Islet of Langerhans (tissue), 1 donor: ENCODE measurements around the gene CBLB.

Source experiments
- FAIRE-seq: peaks from one replicate; lab custom pipeline; 2011; peaks lifted over from hg19 to GRCh38; lab: Jason Lieb, UNC

Gene CBLB

DNA sequence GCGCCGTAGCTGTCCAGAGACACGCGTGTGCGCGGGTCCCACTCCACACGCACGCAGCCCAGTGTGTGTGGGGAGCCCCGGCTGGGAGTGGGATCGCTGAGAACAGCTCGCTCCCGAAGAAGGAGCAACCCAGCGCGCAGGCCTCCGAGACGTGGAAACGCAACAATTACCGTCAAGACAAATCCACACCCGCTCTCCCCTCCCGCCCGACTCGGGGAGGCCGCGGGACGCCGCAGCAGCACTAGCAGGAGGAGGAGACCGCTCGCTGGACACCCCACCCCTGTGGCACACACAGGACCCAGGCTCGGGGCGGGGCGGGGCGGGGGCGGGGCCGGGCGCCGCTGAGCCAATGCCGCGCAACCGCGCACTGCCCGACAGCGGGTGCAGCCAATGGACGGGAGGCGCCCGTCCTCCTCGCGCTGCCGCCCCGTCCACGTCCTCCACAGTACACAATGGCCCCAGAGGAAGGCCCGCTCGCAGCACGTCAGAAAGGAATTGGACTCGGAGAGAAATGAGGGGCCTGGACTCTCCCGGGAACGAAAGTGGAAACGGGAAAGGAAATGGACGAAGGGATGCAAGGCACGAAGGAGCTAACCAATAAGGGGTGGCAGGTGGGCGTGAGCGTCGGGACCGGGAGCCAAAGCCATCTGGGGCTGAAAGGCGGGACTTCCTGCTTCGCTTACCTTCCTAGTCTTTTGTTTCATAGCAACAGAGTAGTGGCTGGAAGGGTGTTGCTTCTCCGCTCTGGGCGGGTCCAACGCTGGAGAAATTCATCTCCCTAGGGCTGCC is at the start of gene CBLB:
CBLB (minus strand) TSS at position 271 of the 789 bp plus-strand sequence. CDS start 1,435 bp downstream, outside the sequence.
- peak; percentile 90 for FAIRE-seq

DNA sequence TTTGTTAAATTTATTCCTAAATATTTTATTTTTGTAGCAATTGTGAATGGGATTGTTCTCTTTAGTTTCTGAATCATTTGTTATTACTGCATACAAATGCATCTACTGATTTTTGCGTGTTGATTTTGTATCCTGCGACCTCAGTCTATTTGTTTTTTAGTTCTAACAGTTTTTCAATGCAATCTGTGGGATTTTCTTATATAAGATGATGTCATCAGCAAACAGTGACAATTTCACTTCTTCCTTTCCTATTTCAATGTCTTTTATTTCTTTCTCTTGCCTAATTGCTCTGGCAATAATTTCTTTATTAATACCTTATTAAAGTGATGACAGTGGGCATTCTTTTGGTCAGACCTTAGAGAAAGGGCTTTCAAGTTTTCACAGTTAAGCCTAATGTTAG is 48.0 kb upstream of the CBLB start:
- FAIRE-seq = no peak

DNA sequence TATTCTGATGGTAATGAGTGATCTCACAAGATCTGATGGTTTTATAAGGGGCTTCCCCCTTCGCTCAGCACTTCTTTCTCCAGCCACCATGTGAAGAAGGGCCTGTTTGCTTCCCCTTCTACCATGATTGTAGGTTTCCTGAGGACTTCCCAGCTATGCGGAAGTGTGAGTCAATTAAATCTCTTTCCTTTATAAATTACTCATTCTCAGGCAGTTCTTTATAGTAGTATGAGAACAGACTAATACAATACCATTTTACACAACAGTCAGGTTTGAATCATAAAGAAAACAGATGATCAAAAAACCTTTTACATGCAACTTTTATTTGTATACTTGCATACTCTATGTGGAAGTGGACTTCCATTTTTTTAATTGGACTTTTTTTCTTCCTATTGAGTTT is 46.7 kb upstream of the CBLB start:
- FAIRE-seq = no peak

DNA sequence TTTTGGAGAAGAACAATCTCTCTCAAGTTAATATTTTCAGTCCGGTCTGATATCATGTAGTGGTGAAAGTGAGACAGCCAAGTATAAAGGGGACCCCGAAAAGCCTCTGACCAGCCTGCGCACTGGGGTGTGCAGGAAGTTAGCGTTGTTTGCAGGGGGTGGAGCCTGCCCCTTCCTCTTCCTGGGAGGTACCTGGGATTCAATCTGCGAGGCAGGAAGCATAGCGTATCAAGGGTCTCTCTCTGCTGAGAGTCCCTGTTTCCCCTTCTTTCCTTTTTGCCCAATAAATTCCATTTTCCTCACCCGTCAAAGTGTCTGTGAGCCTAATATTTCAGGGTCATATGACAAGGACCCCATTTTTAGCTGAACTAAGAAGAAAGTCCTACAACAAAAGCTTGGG is 44.8 kb upstream of the CBLB start:
- FAIRE-seq = no peak

DNA sequence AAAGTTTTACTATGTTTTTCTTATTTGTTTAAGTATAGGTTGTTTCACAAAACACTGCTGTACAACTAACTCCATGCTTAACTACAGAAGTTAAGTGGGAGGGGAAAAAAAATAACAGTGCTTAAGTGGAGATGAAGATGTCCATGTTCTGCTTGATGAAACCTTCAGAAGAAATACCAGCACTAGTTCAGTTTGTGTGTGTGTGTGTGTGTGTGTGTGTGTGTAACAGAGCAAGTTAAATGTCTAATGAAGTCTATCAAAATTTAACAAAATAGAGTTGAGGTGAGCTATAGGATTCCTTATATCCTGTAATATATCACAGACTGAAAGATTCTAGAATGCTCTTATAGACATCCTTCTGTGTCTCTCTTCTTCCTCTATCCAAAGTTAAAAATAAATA is 44.1 kb upstream of the CBLB start:
- no peak for FAIRE-seq

DNA sequence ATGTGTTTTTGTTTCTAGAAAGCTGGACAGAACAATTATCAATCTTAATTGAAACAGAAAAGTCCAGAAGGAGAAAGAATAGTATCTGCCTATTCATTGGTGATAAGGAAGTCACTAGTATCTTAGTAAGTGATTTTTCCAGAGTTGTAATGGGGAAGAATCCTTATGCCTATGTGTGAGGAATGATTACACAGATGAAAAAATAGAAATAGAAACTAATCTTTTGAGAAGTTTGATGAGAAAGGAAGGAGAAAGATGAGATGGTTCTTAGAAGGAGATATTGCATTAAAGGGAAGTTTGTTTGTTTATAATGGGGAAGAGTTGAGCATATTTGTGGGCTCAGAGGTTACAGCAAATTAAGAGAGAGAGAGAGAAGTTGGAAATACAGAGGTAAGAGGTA is 42.7 kb upstream of the CBLB start:
- FAIRE-seq = no peak

DNA sequence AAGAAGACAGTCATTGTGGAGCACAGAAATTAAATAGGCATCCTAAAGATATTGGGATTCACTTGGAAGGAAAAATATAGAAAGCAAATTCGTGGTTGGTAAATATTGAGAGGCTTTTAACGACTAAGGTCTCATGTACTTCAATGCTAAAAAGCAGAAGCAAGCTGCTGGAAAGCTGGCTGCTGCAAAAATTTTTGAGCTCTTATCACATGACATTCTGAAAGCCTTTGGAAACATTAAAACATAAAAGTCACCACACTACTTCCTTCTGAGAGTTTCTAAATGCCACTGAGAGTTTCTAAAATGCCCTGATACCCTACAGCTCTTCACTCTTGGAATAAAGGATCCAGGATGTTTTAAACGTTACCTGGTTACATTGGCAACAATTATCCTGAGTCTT is 39.0 kb upstream of the CBLB start:
- peak; percentile 97 for FAIRE-seq

DNA sequence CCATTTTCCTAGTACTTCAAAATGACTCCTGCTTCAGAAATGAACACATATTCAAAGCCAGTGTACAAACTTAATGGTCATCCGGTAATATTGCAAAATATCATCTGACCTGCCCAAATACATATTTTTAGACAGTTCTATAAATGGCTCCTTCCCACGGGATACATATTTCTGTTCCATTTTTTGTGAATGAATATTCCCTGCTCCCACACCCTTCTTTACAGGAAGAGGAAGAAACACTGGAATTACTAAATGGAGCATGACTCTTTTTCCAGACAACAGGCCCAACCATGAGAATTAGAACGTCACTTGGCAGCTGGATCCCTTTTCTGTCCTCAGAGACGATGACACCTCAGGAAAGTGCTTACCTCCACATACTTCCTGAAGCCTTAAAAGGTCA is 38.0 kb upstream of the CBLB start:
- FAIRE-seq = no peak

DNA sequence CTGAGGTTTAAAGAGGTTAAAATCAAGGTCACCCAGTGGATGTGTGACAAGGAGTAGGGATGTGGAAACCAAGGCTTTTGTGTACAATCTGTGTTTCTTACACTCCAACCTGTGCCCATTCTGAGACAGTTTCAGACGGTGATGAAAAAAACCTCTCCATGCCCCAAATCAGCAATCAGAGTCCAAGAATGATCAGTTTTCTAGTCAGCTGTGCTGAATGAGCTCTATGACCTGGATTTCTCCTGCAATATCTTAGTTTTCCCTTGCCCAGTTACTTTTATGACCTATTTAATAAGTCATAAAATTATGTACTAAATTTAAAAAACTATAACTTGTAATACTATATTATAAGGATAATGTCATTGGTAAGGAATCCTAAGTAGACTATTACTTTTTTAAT is 37.5 kb upstream of the CBLB start:
- peak; percentile 72 for FAIRE-seq

DNA sequence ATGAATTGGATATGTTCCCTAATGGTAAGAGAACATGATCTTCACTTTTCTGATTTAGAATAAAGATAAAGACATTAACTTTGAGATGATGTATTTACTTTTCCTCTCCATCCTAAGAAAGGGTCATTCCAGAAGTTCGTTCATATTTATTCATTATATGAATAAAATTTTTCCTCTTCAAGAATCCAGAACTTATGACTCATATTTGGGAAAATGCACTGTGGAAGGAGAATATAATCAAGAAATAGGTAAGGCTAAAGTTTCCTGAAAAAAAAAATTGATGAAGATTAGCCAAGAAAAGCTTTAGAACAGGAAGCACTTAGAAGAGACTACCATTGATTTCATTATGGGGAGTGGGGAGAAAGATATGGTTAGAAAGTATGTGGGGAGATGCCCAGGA is 36.5 kb upstream of the CBLB start:
- no peak for FAIRE-seq

DNA sequence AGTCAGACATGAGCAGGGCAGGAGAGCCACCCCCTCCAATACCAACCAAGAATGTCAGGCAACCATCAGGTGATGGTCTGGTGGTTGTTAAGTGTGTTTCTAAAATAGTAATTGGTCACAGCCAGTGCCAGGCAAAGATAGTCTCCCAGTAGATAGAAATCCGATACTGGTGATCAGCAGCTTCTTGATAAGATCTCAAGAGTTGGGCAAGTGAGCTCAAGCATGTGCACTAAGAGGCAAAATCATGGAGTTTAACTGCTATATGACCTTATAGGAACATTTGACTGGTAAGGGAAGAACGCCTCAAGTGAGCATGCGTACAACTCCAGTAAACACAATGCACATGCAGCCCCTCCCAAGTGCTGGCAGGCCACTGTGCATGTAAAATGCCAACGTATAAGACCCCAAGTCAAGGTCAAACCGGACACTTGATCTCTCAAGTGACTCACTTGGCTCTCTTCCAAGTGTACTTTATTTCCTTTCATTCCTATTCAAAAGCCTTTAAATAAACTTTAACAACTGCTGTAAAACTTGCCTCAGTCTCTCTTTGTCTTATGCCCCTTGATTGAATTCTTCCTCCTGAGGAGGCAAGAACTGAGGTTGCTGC is 36.0 kb upstream of the CBLB start:
- no peak for FAIRE-seq

DNA sequence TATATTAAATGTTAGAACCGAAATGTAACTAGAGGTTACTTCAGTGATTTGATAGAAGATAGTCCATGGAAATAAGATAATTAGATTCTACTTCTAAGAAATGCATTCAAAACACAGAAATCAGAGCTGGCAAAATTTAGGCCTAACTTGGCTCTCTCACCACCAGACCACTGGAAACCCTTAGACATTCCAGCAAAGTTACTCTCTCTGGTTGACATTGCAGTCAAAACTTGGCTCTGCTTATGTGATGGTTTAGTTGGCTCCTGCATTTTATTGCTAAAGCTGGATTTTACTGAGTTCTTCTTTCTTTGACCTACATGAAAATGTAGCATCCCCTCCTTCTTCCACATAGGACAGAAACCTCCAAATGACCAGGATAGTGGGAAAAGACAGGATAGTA is 35.4 kb upstream of the CBLB start:
- FAIRE-seq = no peak

DNA sequence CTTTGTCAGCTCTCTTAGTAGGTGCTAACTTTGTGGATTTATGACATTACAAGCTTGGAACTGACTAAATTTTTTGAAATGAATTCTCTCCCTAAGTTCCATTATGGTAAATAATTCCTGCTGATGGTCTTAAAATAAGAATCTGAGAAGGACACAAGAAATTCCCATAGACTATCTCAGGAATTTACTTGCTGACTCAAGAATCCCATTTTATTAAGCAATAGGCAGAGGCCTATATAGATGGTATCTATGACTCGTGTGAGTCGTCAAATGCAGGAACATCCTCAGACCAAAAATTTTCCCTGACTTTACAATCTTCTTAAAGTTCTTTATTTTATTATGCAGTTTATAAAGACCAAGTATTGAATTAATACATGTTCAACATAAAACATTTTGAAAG is 30.7 kb upstream of the CBLB start:
- FAIRE-seq = no peak

DNA sequence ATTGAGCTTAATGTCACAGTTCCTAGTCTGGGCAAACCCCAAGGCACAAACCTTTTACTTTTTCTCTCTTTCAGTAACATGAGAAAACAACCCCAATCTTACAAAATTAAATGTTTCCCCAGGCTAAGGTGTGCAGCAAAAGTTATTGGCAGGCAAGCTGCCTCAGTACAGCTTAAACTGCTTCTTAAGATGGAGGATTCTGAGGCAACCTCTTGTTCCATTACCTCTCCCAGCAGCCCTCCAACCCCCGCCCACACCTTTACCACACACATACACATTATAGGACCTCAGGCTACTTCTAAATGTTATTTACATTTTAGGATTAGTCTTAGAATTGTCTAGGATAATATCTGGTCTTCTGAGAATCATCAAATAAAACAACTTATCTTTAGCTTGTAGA is 22.3 kb upstream of the CBLB start:
- FAIRE-seq = peak; percentile 66

DNA sequence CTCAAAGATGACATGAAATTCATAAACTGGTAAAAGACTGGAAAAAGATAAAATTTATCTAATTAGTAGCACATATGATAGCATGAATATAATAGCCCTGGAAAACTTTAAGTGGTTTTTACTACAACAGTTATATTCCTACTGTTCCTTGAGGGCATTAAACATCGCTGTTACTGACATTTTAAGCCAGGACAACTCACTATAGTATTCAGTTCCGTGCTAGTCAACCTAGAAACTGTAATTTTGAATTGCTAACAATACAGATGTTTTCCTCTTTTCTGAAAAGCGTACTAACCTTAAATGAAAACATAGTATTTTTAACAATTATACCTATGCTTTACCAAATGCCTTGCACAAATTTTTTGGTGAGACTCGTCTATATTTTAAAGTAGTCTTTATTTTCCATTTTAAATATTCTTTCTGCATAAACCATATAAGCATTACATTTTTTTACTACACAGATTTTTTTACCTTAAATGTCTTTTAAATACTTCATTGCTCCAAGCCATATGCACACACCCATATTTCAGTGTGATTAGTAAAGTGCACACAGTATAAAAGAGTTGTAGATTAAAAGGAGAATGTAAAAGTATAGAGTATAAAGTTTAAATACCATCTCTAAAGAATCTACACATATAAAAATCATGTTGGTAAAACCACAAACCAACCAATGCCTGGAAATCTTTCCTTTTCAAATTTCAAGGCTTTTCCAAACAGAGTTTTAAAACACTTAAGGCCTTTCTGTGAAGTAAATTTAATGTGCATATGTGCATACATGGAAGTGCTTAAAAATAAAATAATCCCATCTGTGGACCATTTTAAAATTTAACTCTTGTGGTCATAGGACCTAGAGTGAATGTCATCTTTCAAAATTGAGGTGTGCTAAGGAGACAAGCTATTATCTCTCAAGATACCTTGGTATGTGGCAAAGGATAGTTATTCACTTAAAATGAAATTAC is 20.1 kb upstream of the CBLB start:
- FAIRE-seq = no peak

DNA sequence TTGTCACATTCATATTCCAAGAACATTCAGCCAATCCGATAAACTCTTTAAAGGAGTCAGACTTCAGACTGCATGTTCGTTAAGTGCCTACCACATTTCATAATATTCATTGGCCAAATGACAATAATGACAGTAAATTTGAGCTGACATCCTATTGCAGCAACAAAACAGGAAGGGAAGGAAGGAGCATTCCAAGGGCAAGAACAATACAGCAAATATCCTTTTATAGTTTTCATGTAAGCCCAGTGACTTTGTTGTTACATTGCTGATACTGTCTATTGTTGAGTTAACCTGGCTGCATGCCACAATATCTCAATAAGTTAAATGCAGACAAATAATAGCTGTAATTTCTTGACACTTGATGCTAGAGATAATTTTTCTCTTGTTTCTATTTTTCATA is 16.4 kb upstream of the CBLB start:
- no peak for FAIRE-seq

DNA sequence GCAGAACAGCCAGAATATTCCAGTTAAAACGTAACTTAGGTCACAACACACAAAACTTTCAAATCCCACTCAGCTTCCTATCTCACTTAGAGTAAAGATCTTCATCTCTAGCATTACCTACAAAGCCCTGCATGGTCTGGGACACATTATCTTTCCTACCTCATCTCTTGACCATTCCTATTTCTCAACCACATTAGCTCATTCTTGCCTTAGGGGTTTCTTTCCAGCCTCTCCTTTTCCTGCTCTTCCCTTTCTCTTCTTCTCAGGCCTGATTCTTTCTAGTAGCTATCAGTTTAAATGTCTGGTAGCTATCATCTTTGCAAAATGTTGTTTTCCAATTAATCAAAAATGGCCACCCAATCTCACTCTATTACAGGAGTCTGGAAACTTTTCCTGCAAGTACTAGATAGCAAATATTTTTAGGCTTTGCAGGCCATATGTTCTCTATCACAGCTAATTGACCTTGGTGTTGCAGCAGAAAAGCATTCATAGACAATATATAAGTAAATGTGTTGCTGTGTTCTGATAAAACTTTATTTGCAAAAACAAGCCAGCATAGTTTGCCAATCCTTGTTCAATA is 15.1 kb upstream of the CBLB start:
- no peak for FAIRE-seq

DNA sequence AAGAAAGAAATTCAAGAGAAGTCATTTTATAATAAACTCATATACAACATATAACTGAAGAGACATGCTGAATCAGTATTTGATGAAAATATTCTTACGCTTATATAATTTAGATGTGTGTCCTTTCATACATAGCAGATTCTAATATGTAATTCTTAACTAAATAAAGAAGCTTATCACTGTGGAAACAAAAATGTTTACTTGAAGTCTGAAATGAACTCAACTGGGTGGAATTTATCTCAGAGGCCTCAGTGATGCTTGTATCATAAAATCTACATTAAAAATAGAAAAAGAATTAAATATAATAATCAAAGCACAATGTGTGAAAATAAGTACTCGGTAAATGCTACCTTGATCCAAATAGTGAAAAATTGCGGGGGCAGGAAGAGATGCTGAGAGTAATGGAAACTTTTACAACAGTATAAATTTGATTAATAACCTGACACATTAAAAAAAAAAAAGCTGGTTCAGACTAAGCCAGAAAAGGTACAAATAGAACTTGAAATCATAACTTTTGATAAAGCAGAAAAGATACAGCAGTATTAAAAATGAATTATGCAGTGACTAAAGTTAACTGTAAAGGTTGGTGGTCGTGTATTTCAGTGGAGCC is 12.0 kb upstream of the CBLB start:
- peak; percentile 98 for FAIRE-seq

DNA sequence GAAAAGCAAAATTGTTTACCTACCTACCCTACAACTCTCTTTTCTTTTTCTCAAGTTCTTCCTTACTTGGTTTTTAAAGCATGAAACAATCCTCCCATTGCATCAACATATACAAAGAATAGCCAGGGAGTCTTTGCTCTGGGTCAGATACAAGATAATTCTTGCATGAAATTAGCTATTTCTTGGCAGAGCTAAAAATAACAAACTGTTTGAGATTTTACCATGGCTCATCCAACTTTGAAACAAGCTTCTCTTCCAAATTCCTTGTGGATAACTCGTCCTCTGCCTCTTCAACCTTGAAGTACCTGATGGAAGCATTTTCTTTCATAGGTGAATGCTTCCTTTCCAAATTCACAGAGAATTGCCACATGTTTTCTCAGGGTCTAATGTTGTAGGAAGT is 9.2 kb upstream of the CBLB start:
- FAIRE-seq = peak; percentile 80

DNA sequence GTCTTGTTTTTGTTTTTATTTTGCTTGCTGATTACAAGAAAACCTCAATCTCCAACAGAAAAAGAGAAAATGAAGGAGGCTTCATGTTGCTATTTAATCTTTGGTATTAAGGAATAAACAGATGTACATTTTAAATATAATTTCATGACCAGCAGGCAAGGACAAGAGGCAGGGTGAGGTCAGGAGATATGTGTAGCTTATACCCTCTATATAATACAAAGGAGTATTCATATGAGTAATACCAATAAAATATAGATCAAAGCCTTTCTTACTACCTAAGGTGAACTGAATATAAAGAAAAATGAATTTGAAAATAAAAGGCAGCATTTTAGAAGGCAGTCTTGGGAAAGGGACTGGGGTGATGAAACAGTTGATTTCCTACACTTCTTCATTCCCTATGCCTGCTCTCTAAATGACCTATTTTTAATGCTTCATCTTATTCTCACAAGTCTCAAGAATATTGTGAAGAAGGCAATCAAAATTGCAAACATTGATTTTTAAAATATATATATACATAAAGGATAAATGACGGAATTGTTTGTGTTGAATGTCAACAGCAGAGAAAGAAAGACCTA is 8.6 kb upstream of the CBLB start:
- no peak for FAIRE-seq

DNA sequence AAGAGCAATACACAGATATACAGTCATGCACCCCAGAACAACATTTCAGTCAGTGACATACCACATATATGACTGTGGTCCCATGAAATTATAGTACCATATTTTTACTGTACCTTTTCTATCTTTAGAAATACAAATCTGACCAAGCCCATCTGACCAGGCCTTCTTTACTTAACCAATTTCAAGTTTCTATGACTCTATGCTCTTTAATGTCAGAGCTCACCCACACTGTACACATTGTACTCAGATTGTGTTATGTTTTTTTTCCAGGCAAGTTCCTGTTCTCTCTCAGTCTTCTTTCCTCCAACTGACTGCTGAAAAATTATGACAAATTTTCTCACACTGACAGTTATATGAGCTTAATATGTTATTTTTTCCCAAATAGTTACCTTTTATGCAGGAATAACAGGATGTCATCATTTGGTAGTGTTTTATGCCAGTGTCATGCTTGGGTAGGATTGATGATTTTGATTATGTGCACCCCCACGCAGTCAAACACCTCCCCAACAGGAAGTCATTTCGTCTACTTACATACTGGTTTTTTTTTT is 8.0 kb upstream of the CBLB start:
- peak; percentile 90 for FAIRE-seq
